ENCODE data around the gene PCP2.

PCP2 gene

DNA sequence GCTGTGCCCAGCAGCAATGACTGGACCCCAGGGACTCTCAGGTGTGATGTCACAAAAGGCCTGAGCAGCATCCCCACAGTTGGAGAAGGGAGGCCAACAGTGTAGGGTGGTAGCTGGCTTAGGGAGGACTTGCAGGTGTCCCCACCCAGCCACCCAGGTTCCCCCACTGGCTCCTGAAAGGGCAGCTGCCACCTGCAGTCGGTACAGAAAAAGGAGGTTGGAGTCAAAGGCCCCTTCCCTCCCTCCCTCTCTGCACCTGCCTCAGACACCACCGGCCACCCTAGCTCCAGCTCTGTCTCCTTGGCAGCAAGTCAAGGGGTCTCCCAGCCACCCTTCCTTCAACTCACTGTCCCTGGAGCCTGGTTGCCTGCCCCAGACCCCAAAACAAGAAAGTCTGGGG lies at the start of gene PCP2:
Gene PCP2 (minus strand): TSS at position 22 of the 400 bp plus-strand sequence. CDS start 262 bp downstream, outside the sequence.
- DNase-seq: no peak

DNA sequence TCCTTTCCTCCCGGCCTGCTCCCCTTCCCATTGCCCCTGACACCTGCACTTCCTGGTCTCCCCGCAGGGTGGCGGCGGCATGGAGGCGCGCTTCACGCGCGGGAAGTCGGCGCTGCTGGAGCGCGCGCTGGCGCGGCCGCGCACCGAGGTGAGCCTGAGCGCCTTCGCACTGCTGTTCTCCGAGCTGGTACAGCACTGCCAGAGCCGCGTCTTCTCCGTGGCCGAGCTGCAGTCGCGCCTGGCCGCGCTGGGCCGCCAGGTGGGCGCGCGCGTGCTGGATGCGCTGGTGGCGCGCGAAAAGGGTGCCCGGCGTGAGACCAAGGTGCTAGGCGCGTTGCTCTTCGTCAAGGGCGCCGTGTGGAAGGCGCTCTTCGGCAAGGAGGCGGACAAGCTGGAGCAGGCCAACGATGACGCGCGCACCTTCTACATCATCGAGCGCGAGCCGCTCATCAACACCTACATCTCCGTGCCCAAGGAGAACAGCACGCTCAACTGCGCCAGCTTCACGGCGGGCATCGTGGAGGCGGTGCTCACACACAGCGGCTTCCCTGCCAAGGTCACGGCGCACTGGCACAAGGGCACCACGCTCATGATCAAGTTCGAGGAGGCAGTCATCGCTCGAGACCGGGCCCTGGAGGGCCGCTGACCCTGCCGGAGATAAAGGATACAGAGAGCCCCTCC lies 48.8 kb upstream of the PCP2 start:
- DNase-seq: no peak

DNA sequence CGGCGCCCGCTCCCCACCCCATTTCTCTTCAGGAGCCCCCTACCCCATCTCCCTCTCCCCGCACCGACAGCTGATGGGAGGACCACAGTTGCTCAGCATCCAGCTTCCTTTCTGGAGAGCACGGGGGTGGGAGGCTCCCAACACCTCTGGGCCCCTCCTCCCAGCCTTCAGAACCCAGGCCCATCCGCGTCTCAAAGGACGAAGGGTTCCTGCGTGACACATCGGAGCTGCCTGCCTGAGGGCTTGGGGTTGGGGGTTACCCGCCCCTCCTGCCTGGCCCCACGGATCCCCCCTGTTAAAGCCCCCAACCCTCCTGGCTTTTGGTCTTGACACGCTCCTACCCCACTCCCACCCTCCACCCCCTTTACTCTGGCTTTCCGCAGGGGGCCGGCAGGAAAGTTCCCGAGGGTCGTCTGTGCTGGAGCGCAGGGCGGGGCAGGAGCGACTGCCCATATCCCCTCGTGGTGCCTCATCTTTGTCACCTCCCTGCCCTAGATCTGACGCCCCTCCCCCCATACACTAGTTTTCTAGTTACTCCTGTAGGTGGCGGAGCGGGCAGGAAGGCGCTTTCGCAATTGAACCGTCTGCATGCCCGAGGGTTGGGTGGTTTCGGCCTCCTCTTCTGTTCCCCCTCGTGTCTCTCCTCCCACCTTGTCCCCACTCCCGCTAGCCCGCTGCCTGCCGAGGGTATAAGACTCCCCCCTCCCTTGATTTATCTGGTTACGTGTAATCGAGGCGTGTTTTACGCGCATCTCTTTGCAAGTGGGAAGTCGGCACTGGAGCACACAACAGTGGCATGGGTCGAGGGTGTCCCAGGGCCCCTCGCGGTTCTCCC lies 48.0 kb upstream of the PCP2 start:
- peak; percentile 0 for DNase-seq

DNA sequence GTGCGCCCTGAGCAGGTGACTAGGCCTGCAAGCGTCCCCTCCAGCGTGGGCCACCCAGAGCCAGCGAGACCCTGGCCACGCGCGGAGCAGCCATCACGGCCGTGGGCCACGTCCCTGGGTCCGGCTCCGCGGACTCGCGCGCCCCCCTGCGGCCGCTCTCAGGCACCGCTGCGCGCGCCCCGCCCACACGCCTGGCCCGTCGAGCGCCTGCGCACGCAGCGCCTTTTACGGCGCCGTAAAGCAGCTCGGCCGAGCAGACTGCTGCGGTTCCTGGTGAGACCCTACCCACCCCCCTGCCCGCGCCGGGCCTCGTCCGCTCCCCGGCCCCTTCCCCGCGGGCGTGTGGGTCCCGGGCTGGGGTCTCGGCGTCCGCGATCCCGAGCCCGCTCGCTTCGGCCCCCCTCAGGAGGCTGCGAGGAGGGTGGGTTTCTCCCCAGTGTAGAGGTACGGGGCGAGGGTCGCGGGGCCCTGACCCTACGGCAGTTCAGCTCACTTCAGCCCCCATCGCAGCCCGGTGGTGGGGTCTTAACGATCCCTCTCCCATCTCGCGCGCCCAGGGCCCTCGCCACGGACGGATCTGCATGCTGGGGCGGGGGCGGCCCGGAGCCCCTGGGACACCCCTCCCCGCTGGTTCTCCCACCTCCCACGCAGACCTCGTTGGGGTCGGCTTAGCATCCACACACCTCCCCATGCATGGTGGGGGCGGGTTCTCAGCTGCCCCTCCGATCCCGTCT lies 47.3 kb upstream of the PCP2 start, which contains the start of gene TRAPPC5:
Gene TRAPPC5 (plus strand): TSS at position 228 of the 734 bp plus-strand sequence. CDS start 1,421 bp downstream, outside the sequence.
- peak; percentile 43 for DNase-seq

DNA sequence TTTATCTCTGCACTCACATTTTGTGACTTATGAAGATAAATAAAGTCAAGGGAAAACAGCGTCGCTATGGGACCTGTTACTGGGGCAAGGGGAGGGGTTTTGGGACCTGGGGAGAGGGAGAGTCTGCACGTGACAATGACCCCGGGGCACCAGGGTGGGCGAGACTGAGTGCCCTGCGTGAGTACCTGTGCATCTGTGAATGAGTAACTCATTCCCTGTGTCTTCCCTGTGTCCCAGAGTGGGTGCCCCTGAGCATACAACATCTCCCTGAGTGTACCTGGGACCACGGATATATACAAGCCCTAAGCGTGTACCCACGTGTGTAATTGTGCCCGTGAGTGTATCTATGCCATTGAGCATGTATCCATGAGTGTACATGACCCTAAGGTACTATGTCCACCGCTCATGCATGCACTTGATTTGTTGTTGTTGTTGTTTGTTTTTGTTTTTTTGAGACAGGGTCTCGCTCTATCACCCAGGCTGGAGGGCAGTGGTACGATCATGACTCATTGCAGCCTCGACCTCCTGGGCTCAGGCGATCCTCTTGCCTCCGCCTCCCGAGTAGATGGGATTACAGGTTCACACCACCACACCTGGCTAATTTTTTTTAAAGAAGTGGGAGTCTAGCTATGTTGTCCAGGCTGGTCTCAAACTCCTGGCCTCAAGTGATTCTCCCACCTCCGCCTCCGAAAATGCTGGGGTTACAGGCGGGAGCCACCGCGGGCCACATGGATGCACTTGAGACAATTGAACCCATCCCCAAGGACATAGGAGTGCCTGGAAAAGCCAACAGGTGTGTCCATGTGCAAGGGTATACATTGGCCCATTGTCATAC lies 46.5 kb upstream of the PCP2 start:
- DNase-seq: no peak

DNA sequence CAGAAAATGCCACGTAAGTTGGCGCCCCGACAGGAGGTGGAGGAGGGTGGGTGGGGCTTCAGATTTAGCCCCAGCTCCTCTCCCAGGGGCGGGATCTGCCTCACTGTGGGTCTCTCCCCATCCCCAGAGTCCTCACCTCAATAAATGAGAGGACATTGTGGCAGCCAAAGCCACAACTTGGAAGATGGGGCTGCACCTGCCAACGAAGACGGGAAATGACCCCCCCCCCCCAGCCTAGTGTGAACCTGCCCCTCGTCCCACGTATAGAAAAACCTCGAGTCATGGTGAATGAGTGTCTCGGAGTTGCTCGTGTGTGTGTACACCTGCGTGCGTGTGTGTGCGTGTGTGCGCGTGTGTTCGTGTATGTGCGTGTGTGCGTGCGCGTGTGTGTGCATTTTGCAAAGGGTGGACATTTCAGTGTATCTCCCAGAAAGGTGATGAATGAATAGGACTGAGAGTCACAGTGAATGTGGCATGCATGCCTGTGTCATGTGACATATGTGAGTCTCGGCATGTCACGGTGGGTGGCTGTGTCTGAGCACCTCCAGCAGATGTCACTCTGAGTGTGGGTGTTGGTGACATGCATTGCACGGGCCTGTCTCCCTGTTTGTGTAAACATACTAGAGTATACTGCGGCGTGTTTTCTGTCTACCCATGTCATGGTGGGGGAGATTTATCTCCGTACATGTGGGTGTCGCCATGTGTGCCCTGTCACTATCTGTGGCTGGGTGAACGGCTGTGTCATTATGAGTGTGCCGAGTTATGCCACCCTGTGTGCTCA lies 45.6 kb upstream of the PCP2 start:
- DNase-seq: no peak

DNA sequence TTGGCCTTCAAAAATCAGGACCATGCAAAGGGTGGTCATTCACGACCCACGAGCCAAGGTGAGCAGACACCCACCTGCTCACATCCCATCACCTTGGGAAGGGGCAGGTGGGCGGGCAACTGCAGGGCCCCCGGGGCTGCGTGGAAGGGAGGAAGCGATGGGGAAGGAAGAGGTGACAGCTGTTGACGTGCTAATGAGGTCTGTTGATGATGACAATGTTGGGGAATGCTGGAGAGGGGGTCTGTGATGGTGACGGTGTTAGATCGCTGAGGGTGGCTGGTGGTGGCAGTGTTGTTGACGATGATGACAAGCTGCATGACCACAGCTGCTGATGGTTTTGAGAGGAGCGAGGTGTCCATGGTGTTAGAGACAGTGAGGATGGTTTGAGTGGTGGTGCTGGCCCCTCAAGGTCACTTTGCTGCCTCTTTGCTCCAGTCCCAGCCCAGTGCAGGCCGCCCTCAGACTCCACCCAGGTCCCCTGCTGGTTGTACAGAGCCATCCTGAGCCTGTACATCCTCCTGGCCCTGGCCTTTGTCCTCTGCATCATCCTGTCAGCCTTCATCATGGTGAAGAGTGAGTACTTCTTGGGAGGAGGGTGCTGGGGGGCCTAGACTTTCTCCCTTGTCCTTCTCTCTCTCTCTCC lies 44.3 kb upstream of the PCP2 start:
- no peak for DNase-seq

DNA sequence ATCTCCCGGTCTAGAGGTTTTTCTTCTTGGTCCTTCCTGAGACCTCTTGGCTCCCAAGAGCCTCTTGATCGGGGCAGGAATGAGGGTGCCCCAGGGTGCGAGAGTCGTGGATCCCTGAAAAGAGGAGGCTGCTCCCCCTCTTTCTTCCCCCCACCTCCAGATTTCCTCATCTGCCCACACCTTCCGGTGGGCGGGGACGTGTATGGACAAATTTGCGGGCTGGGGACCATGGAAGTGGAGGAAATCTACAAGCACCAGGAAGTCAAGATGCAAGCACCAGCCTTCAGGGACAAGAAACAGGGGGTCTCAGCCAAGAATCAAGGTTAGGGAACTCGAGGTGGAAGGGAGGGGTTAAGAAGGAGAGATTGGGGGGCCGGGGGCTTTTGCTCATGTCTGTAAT lies 43.3 kb upstream of the PCP2 start, which contains the start of gene MCEMP1:
Gene MCEMP1 (plus strand): TSS at position 237 of the 400 bp plus-strand sequence. CDS start 31 bp downstream, at position 268.
- no peak for DNase-seq

DNA sequence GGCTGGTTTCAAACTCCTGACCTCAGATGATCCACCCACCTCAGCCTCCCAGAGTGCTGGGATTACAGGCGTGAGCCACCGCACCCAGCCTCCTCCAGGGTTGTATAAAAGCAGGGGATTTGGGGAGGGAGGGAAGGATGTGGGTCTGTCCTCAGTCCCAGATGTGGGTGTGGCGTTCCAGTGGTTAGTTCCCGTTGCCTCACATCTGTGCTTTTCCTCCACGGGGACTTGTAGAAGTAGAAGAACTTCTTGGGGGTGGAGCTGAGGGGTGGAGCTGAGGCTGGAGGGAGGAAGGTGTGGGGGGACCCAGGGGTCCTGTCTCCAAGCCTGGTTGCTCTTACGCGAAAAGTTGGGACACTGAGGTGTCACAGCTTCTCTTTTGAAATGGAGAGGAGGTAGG lies 42.9 kb upstream of the PCP2 start:
- no peak for DNase-seq

DNA sequence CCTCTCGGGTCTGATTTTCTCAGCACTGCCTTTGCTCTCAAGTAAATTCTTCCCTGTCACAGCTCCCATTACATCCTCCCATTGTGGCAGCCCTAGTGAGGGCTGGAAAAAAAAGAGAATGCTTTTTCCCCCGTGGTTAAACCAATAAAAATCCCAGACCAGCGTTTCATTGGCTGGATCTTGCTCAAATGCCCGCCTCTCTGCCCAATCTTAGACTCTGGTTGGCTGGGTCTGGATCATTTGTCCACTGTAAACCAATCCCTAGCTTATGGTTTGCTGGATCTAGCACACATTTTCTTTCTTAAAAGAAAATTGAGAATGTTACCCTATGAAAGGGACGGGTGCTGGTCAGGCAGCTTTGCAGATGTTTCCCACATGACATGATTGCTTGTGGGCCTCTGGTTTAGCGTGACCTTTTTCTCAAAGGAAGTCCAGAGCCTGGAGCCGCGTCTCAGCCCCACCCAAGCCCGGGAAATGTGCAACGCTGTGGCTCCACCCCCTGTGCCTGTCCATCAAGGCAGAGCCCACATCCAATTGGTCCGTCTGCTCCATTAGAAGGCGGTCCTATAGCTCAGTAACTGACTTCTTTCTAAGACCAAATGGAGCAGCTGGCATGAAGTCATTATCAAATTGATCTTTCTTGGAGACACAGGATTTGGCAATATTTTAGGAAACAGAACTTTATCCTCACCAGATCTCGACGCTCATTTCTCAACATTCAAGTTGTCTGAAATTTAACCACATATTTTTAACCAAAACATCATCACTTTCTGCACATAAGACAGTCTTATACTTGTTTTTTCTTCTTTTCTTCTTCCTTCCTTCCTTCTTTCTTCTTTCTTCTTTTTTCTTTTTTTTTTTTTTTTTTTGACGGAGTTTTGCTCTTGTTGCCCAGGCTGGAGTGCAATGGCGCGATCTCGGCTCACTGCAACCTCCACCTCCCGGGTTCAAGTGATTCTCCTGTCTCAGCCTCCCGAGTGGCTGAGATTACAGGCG lies 40.8 kb upstream of the PCP2 start:
- DNase-seq: peak; percentile 24

DNA sequence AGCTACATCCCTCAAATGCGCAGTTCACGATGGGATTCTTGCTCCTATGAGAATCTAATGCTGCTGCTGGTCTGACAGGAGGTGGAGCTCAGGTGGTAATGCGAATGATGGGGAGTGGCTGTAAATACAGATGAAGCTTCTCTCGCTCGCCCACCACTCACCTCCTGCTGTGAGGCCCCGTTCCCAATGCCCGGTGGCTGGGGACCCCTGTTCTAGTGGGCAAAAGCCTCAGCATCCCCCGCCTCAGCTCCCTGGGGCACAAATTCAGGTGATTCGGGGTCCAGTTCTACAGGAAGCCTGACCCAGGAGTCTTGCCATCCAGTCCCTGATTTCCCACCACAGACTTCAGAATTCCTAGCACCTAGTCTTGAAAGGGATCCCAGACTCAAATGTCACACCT lies 39.0 kb upstream of the PCP2 start:
- no peak for DNase-seq

DNA sequence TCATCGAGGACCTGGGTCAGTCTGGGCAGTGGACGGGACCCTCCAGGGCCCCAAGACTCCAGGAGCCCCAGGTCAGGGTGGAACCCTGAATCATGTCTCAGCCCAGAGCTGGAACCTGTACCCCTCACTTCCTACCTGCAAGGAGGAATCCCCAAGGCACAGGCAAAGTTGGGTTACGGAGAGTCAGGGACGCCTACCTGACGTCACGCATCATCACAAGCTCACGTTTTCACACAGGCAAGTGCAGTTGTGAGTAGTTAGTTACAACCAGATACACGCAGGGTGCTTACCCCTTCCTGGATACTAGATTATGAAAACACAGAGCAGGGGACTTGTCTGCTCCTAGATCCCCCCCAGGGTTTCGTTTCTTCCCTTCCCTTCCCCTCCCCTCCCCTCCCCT lies 37.3 kb upstream of the PCP2 start:
- DNase-seq: no peak

DNA sequence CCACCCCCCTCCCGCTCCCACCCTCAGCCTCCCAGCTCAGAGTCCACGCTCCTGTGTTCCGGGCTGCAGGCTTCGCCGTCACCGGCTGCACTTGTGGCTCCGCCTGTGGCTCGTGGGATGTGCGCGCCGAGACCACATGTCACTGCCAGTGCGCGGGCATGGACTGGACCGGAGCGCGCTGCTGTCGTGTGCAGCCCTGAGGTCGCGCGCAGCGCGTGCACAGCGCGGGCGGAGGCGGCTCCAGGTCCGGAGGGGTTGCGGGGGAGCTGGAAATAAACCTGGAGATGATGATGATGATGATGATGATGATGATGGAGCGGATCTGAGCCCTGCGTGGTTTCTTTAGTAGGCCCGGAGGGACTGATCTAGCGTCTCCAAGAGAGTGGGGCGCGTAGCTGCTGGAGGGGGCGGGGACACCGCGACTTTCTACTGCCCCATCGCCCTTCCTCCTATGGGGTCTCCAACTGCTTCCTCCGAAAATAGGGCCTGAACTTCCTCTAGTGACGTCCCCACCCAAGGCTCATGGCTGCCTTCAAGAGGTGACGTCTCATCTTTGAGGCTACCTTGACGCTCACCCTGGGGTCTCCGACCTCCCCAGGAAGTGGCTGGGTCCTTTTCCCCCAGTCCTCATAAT lies 36.7 kb upstream of the PCP2 start:
- no peak for DNase-seq

DNA sequence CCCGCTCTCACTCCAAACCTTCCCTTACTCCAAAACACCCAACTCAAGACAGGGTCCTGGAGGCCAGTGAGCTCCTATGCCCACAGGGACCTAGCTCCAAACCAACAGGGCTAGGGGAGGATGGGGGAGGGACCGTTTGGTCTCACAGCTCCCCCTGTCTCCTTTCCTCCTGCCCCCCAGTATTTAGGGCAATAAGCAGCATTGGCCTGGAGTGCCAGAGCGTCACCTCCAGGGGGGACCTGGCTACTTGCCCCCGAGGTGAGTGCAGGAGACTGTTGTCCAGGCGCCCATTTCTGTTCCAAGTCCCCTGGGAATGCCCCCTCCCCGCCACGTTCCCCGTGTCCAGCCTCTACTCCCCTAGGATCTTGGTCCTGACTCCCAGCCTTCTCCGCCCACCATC lies 36.1 kb upstream of the PCP2 start:
- DNase-seq: no peak

DNA sequence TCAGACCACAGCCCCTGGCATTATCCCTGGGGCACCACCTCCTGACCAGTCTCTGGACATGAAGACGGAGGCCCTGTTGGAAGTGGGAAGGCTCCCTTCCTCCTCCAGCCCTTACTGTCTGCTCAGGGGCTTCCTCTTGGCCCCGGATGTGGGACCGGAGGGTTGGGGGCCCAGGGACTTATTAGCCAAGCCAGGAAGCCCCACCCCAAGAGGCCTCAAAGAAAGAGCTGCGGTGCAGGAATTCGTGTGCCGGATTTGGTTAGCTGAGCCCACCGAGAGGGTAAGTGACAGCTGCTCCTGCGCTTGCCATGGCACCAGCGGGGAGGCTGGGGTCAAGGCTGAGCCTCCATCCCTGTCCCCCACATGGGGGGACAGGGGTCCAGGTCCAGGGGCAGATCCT lies 35.3 kb upstream of the PCP2 start, which contains the start of gene RETN:
Gene RETN (plus strand): TSS at position 208 of the 400 bp plus-strand sequence. CDS start 278 bp downstream, outside the sequence.
- no peak for DNase-seq

DNA sequence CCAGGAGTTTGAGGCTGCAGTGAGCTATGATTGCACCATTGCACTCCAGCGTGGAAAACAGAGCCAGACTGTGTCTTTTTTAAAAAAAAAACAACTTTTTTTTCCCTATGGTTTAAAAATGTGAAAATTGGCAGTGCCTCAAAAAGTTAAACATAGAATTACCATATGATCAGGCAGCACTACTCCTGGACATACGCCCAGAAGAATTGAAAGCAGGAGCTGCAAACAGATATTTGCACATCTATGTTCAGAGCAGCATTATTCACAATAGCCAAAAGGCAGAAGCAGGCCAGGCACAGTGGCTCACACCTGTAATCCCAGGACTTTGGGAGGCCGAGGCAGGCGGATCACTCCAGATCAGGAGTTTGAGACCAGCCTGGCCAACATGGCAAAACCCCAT lies 31.6 kb upstream of the PCP2 start:
- DNase-seq: no peak

DNA sequence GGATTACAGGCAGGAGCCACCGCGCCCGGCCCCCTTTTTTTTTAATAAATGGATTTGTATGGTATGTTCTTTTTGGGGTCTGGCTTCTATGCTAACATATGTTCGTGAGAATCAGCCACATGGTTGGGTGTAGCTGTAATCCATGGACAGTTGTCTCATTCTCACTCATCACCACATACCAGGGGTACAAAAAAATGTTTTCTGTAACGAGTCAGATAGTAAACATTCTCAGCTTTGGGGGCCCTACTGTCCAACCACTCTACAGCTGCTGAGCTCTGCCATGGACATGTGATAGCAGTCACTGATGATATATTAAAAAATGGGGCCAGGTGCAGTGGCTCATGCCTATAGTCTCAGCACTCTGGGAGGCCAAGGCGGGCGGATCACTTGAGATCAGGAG lies 30.2 kb upstream of the PCP2 start:
- no peak for DNase-seq

DNA sequence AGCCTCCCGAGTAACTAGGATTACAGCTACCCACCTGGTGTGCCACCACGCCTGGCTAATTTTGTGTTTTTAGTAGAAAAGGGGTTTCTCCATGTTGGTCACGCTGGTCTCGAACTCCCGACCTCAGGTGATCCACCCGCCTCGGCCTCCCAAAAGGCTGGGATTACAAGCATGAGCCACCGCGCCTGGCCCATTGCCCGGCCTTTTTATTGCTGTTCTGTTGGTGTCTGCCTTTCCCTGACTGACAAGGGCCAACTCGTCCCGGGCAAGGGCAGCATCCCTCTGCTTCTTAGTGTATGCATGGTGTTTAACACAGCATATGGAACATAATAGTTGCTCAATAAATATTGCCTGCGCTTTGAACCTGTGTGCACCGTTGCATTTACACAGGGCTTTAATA lies 29.1 kb upstream of the PCP2 start:
- no peak for DNase-seq
